ENCODE measurements around the gene RBL1. TPM values are rescaled to one million over a fixed set of nuclear protein-coding genes. Genes with fewer than 3 reads are reported as not detected.

RBL1 gene, protein sequence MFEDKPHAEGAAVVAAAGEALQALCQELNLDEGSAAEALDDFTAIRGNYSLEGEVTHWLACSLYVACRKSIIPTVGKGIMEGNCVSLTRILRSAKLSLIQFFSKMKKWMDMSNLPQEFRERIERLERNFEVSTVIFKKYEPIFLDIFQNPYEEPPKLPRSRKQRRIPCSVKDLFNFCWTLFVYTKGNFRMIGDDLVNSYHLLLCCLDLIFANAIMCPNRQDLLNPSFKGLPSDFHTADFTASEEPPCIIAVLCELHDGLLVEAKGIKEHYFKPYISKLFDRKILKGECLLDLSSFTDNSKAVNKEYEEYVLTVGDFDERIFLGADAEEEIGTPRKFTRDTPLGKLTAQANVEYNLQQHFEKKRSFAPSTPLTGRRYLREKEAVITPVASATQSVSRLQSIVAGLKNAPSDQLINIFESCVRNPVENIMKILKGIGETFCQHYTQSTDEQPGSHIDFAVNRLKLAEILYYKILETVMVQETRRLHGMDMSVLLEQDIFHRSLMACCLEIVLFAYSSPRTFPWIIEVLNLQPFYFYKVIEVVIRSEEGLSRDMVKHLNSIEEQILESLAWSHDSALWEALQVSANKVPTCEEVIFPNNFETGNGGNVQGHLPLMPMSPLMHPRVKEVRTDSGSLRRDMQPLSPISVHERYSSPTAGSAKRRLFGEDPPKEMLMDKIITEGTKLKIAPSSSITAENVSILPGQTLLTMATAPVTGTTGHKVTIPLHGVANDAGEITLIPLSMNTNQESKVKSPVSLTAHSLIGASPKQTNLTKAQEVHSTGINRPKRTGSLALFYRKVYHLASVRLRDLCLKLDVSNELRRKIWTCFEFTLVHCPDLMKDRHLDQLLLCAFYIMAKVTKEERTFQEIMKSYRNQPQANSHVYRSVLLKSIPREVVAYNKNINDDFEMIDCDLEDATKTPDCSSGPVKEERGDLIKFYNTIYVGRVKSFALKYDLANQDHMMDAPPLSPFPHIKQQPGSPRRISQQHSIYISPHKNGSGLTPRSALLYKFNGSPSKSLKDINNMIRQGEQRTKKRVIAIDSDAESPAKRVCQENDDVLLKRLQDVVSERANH
- 10 to 100 TPM in 1 of 2 donors, 1 to 10 TPM in 1; 9.8 to 13.4 TPM for total RNA-seq
- 10 to 100 TPM; 10.9 to 15.4 (median 12.7) TPM for polyA plus RNA-seq (ENCODE audit: insufficient read length in 6 of 6)
- long read RNA-seq, donor 1: 0 reads
- long read RNA-seq, donor 2, partial matches to known transcripts: 0 of 1 reads
- long read RNA-seq, donor 2, other reads (novel, unspliced or antisense): 0 of 1 reads
- long read RNA-seq, donor 3, full-length matches to known transcripts: 1 of 1 reads
- long read RNA-seq, donor 3, partial matches to known transcripts: 0 of 1 reads
- long read RNA-seq, donor 3, other reads (novel, unspliced or antisense): 0 of 1 reads
- long read RNA-seq, donor 4, partial matches to known transcripts: 0 of 1 reads
- long read RNA-seq, donor 4, other reads (novel, unspliced or antisense): 1 of 1 reads
- long read RNA-seq, donor 5: 0 reads
- long read RNA-seq, donor 6, partial matches to known transcripts: 0 of 1 reads
- long read RNA-seq, donor 6, other reads (novel, unspliced or antisense): 0 of 1 reads
- long read RNA-seq, donor 7, full-length matches to known transcripts: 1 of 1 reads
- long read RNA-seq, donor 7, partial matches to known transcripts: 0 of 1 reads
- long read RNA-seq, donor 7, other reads (novel, unspliced or antisense): 0 of 1 reads
- long read RNA-seq, donor 8: 0 reads
- long read RNA-seq, donor 9: 0 reads
- long read RNA-seq, donor 10, partial matches to known transcripts: 0 of 1 reads
- long read RNA-seq, donor 10, other reads (novel, unspliced or antisense): 1 of 1 reads
- long read RNA-seq, donor 11: 0 reads
- long read RNA-seq, donor 12: 0 reads

DNA sequence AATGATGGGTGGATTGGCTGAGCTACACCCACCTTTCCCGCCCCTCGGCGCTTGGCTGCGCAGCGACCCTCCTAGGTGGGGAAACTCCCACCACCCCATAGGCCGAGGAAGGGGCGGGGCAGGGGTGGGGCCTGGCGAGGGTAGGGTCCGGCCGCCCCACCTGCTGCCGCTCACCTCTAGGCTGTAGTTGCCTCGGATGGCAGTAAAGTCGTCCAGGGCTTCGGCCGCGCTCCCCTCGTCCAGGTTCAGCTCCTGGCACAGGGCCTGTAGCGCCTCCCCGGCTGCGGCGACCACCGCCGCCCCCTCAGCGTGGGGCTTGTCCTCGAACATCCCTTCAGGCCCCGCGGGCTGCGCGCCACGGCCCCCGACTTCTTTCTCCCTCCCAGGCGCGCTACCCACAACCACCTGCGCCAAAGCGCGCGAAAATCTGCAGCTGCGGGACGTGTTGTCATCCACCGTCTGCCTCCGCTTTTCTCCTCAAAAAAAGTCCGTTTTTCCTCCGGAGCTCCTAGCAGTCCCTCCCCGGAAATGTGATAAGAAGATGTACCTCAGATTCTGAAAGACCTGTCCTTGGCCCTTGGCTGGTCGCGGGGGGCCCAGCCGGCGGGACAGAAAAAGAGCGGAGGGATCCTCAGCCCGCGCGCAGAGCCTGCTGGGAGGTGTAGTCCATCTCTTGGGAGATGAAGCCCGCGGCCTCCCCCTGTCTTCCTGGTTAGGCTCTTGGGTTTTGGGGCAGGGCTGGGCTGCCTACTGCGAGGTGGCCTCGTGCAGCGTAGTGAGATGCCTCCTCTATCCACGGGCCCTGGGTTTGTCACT, at the start of gene RBL1:
TSS of gene RBL1 (minus strand) at position 399 of the 816 bp plus-strand sequence. CDS start at position 330, 69 bp downstream.
- H3K4me3 ChIP-seq: peak within 1 kb of the TSS; percentile 95 to 100
- H3K27me3 ChIP-seq: no peaks in the 10 kb centered on the region
- ATAC-seq: peak; percentile 94
- intact Hi-C loops (cut with DNase I): no loop called here
- H3K36me3 ChIP-seq: no peaks in the 10 kb centered on the region
- H3K27ac ChIP-seq: peak within 1 kb of the TSS; percentile 39 to 68
- H3K4me1 ChIP-seq: peaks cover 9 to 17% of the 10 kb centered on the region in 2 donors
- DNase-seq: peak; percentile 87 to 92 (median 90)
- TF ChIP-seq CTCF (IDR thresholded peaks at IDR 0.05): peak in 1 of 2 donors; percentile 12
- no peaks in the 10 kb centered on the region for H3K9me3 ChIP-seq

DNA sequence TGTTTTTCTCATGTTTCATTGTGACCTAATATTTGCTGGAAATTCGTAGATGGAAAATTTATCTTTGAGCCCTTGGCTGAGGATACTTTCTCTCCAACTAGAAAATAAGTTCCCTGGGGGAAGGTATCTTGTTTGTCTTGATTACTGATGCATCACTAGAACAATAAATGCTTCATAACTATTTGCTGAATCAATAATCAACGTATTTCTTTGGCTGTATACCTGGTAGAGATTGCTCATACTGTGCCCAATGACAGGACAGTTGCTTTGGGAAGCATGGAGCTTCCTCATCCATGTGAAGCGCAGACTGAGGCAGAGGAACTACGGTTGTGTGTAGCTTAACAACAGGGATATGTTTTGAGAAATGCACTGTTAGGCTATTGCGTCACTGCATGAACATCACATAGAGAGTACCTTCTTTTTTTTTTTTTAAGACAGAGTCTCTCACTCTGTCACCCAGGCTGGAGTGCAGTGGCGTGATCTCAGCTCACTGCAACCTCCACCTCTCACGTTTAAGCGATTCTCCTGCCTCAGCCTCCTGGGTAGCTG, 49.1 kb upstream of the RBL1 start:
- Histone ChIP-seq H3K27me3 (no peaks in the 10 kb centered on the region), H3K9me3 (no peaks in the 10 kb centered on the region), H3K36me3 (no peaks in the 10 kb centered on the region), H3K4me1 (no peaks in the 10 kb centered on the region), H3K27ac (no peak overlapping the region), H3K4me3 (no peak overlapping the region)
- intact Hi-C loops (cut with DNase I): no loop called here
- no peak for TF ChIP-seq CTCF (IDR thresholded peaks at IDR 0.05)
- ATAC-seq: no peak
- DNase-seq: no peak

DNA sequence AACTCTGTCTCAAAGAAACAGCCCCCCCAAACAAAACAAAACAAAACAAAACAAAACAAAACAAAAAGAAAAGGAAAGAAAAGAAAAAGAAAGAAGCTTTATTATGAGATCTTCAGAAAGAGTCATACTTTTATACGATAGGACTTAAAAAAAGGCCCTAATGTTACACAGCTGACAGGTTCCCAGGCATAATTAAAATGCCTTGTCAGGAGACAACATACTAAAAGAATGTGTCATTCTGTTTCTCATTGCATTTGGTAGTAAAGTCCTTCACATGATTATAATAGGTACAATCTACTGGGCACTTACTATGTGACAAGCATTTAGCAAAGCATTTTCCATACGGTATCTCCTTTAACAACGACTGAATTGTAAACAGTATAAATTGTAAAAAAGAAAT, 46.9 kb upstream of the RBL1 start:
- Histone ChIP-seq H3K27ac (no peak overlapping the region), H3K36me3 (no peaks in the 10 kb centered on the region), H3K4me3 (no peak overlapping the region), H3K9me3 (no peaks in the 10 kb centered on the region), H3K27me3 (no peaks in the 10 kb centered on the region), H3K4me1 (no peaks in the 10 kb centered on the region)
- ATAC-seq: no peak
- no peak for TF ChIP-seq CTCF (IDR thresholded peaks at IDR 0.05)
- DNase-seq: no peak
- intact Hi-C loops (cut with DNase I): no loop called here

DNA sequence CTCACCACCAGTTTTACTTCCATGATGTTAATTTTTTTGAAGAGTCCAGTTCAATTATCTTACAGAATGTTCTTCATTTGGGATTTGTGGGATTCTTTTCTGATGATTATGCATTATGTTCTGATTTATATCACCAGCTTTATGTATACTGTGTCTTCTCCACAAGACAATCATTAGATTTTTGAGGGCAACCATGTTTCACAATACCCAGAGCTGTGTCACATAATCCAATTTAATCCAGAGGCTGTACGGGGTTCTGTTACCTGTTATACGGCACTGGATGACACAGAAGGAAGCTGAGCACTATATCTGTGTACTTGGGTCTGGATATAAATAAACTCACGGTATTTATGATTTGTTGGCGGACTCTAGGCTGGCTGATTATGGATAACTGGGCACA, 41.8 kb upstream of the RBL1 start:
- no peaks in the 10 kb centered on the region for H3K27me3 ChIP-seq
- TF ChIP-seq CTCF (IDR thresholded peaks at IDR 0.05): no peak
- DNase-seq: no peak
- H3K4me3 ChIP-seq: no peak overlapping the region
- H3K36me3 ChIP-seq: no peaks in the 10 kb centered on the region
- no peak overlapping the region for H3K27ac ChIP-seq
- no peaks in the 10 kb centered on the region for H3K9me3 ChIP-seq
- no peaks in the 10 kb centered on the region for H3K4me1 ChIP-seq
- intact Hi-C loops (cut with DNase I): no loop called here
- no peak for ATAC-seq

Measured in left lung (tissue), 14 donors.